HG02588 (cell line): ENCODE results near the gene FAM53C.
"Not testable (repeated sequence)": the region's sequence is repeated elsewhere in the genome, so short reads cannot be mapped to it uniquely, and the experiment has no call there.

ENCODE experiments used
- ATAC-seq: cut with Tn5 transposase; IDR thresholded peaks from one replicate; pipeline ENCODE4 v1.9.1; 2021; ENCODE audit warnings: mild to moderate bottlenecking, moderate library complexity; ENCODE audit not compliant: unreplicated experiment

FAM53C gene

GRCh38 chr5:138389332-138389731 lies 51.3 kb downstream of the FAM53C start:
- ATAC-seq: no peak

DNA sequence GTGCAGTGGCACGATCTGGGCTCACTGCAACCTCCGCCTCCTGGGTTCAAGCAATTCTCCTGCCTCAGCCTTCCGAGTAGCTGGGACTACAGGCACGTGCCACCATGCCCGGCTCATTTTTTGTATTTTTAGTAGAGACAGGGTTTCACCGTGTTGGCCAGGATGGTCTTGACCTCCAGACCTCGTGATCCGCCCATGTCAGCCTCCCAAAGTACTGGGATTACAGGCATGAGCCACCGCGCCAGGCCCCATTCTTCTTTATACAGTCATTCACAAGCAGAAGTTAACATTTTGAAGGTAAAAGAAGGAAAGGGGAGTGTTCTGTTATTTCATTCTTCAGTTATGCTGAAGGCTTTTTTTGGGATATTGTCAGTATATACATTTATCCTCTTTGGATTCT lies 51.8 kb downstream of the FAM53C start:
- not testable (repeated sequence) for ATAC-seq

- ATAC-seq: no peak
These were observed 53.9 kb downstream of the FAM53C start for GRCh38 chr5:138391859-138392386.
